HG03565 (cell line): ENCODE measurements around the gene ASIC1.

ENCODE experiments used
- ATAC-seq: cut with Tn5 transposase; IDR thresholded peaks from one replicate; pipeline ENCODE4 v1.9.1; 2021; ENCODE audit warnings: mild to moderate bottlenecking, moderate library complexity; ENCODE audit not compliant: unreplicated experiment

Gene ASIC1

DNA sequence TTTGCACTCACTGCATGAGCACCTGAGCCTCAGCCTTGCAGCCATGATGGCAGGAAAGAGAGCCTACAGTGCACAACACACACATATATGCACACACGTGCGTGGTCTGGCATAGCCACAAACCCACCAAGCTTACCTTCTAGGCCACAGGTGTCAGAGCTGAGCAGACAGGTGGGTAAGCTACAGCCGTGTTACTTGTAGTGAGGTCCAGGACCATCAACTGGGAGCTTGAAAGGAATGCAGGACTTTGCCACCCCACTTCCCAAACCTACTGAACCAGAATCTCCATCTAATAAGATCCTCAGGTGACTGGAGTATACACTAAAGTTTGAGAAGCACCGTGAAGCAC is 2.7 kb downstream of the ASIC1 start:
- no peak for ATAC-seq

DNA sequence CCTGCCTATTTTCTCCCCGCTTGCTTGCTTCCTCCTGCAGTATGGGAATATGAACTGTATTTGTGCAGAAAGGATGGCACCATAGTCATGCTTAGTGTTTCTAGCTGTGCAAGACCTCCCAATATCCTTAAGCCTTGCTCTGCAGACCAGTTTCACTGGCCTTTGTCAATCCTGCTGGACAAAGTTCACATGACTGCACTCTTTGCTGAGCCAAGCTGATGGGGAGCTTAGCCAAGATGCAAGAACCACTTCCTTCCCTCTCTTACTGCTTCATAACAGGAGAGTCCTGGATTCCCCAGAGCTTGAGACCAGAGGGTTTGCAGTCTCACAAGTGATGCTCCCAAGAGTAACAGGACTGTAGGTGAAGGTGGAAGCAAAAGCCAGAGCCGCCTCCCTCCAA is 3.8 kb downstream of the ASIC1 start:
- ATAC-seq: no peak

DNA sequence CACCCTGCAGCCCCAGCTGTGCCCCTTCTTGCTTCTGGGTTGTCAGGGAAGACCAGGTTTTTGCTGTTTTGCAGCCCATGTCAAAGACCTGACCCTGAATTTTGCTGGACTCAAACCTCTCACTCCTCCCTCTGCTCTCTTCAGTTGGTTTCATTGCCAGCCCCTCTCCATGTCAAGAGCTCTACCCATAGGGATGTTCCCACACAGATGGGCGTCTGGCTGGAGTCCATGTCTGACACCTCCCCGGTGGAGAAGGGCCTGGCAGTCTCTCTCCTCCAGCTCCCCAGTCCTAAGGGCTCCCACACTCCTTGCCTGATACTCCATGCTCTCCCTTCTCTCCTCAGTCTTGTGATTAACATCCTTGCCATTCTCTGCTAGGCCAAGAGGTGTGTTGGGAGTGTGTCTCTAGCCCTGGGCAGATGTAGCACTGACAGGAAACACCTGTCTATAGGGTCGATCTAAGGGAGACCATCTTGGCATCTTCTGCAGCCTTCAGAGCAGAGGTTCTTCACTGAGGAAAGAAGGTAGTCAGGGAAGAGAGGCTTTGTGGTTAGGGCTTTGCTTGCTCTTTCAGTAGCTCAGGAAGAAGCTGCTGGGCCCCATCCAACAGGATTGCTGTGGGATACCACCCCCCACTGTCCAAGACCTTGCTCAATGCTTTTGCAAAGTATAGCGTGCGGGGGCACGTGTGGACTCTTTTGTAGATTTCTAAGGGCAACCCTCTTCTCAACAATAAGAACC is 4.7 kb downstream of the ASIC1 start:
- ATAC-seq: no peak

DNA sequence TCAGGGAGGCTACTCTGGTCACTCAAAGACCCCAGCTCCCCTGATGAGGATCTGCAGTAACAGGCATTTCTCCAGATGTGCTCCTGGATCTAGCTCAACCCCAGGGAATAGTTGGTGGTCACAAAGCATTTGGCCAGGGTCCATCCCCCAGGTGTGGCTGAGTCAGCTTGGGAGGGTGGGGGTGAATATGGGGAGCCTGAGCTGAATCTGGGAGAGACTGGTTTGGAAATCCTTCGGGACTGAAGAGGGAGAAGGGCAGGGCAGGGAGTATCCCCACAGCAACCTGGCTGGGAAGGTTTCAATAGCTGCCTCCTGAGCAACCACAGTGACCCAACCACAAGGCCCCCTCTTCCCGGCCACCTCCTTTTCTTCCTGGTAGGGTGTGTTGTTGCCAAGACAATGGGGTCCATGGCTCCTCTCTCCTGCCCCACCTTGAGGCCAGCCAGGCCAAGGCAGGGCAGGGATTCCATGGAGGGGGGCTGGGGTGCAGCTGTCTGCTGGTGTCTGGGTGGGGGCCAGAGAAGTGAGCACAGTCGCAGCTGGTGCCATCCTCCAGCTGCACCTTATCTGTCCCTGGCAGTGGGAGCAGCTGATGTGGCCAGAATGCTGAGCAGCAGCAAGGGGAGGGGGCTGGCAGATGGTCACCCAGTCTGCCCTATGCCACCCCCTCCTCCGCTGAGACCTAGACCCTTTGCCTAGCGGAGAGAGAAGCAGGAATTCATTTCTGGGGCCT is 5.5 kb downstream of the ASIC1 start:
- ATAC-seq: no peak

DNA sequence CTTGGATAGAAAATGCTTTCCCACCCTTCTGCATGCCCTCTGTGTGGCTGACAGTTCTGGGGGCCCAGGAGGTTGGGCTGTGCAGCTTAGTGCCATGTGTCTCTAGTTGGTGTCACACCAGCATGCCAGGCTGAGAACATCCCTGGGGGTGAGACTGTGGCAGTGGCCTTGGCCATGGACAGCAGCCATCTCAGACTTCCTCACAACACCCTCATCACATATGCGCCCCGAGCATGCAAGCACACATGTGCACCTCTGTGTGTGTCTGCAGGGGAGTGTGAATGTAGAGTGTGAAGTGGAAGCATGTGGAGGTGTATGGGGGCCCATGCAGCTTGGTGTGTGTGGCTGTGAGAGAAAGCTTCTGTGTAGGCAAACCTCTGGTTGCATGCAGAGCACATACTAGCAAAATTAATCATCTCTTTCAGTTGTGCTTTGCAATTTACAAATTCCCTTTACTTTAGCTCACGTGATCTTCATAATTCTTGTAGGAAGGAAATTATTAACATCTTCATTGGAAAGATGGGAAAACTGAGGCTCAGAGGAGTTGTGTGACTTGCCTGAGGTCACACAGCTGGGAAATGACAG is 8.4 kb downstream of the ASIC1 start:
- ATAC-seq: no peak

DNA sequence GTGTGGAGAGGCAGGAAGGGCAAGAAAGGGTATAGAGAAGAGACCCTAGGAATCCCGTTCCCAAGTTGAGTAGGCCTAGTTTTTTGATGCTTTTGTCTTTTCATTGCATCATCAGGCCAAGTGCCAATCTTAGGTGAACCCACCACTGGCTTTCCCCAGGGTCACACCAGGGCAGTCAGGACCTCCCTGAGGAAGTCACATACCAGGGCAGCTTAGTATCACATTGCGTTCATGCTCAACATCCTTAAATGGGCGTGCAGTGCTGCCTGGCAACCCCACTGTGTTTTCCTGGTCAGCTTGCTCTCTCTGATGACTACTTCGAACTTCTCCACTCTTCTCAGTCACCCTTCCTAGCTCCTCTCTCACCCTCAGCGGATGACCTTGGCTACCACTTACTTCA is 9.0 kb downstream of the ASIC1 start:
- no peak for ATAC-seq

DNA sequence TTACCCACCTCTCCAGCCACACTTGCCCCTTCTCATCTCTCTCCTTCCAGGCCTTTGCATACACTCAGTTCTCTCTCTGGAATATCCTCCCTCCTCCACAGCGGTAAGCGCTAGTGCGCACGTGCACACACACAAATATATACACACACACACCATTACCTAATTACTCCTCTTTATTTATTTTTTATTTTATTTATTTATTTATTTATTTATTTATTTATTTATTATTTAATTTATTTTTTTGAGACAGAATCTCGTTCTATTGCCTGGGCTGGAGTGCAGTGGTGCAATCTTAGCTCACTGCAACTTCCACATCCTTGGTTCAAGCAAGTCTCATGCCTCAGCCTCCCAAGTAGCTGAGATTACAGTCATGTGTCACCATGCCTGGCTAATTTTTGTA is 11.7 kb downstream of the ASIC1 start:
- no peak for ATAC-seq

DNA sequence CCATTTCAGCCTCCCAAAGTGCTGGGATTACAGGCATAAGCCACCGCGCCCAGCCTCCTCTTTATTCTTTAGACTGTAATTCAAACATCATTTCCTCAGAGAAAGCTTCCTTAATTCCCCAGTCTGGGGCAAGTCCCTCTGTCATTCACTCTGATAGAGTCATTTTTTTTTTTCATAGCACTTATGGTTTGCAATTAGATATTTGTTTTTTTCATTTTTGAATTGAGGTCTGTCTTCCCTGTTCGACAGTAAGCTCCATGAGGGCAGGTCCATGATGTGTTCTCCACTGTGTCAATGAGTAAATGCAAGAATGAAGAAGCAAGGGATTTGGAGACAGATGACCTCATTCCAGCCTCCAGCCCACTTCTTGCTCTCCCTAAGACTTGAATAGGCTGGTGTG is 12.1 kb downstream of the ASIC1 start:
- ATAC-seq: no peak

DNA sequence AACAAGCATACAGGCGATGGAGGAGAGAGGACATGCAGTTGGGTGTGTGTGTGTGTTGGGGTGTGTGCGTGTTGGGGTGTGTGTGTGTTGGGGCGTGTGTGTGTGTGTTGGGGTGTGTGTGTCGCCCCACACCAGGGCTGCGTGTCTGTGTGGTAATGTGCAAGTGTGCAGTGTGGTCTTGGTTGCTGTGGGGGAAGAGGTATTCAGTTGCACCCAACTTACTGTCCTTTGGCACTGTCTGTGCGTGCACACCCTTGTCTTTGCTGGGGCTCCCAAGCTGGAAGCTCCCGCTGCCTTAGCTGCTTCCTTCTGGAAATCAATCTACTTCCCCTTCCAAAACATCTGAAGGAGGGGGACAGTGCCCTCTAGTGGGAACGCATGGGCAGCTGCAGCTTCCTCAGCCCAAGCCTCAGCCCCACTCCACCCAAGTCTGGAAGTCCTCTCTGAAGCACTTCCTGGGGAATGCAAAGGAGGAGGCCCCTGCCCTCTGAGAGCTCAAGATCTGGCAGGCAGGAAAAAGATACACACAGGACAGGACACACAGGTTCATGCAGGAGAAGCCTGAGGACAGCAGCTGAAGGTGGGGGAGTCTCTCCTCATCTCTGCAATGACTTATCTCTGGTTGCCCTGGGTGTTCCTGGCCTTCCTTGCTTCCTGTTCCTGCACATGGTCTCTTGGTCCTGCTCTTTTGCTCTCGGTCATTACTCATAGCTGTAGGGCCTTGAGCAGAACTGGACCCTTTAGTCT is 13.1 kb downstream of the ASIC1 start:
- ATAC-seq: no peak

DNA sequence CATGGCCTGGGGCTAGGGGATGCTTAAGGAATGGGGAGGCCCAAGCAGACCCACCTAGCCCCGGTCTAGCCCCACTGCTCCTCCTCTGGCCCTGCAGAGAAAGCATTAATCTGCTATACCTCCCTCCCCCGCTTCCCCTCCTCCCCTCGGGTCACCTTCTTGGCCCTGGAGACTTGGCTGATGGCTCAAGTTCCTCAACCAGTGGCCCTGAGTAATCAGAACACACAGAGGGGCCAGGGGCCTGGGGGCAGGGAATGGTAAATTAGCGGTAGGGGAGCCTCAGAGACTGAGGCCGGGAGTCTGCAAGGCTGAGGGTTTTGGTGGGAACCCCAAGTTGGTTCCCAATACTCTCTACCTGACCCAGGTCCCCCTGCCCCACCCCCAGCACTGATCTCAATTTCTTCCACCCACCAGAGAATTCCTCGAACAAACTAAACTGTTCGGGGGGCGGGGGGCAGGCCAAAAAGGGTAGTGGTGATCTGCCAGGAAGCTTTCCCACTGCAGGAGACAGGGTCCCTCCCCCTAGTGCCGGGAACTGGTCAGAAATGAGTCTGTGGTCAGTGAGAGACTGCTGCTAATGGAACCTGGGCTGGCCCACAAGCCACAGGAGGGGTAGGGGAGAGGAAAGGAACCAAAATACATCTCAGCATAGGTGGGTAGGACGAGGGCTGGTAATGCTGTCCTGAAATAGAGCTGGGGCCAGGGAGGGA is 15.0 kb downstream of the ASIC1 start:
- ATAC-seq: no peak

DNA sequence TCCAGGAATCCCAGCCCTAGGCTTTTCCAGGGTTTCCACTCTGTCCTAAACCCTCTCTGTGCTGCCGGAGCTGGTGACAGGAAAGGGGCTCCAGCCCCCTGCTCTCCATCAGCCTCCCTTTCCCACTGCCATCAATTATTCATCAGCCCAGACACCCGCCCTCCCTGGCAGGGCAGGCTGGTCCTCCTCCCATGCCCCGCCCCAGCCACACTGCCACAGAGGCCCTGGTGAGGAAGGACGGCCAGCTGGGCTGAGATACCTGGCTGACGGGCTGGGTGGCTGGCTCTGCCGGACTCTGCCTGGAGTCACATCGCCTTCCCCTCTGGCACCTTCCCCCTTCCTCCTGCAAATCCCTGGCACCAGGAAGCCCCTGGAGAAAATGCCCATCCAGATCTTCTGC is 15.8 kb downstream of the ASIC1 start:
- no peak for ATAC-seq

DNA sequence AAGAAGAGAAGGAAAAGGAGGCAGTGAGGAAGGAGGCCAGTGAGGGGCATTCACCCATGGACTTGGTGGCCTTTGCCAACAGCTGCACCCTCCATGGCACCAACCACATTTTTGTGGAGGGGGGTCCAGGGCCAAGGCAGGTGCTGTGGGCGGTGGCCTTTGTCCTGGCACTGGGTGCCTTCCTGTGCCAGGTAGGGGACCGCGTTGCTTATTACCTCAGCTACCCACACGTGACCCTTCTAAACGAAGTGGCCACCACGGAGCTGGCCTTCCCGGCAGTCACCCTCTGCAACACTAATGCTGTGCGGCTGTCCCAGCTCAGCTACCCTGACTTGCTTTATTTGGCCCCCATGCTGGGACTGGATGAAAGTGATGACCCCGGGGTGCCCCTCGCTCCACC is 16.3 kb downstream of the ASIC1 start:
- ATAC-seq: no peak

DNA sequence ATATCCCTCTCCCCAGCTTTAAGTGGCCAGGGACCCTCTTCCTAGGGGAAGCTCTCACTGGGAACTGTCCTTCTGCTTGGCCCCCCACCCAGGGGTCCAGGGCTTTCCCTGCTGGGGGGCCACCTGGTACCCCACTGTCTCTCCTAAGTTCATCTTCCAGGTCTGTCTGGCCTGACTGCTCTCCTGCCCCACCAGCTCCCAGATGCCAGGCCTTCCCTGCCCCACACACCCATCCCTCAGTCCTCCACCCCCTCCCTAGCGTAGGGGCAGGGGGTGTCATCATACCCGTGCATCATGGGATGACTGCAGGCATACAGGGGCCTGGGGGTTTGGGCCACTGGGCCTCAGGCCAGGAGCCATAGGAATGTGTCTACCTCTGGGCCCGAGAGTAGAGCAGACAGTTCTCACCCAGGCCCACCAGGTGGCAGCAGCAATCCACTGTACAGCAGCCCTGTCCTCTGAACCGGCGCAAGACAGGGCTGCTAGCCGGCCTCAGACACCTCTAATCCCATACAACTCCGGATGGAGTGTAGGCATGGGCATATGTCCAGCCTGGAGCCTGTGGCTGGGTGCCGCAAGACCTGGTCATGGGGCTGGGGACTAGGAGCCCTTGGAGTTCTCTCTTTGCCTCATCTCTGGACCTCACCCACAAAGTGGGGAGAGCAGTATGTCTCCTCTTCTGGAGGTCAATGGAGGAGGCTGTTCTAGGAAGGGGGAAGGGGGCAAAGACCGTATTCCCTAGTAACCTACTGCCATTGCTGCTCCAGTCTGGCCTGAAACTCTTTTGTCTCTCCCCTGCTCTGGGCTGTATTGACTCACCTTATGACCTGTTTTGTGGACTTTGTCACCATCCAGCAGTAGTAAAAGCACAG is 17.8 kb downstream of the ASIC1 start:
- no peak for ATAC-seq

DNA sequence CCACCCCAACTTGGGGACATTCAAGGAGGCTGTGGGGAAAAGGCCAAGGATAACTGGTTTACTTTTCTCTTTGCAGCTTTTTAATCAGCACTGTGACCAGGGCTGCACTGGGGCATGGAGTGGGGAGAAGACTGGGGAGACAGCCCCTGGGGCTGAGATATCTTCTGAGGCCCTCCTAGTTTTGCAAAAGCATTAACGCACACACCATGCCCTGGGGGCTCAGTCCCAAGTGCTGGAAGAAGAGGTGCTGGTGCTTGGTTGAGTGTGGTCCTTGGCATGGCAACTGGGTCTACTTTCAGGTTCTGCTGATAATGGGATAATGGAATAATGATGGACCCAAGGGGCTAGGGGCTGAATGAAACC is 18.4 kb downstream of the ASIC1 start:
- no peak for ATAC-seq

DNA sequence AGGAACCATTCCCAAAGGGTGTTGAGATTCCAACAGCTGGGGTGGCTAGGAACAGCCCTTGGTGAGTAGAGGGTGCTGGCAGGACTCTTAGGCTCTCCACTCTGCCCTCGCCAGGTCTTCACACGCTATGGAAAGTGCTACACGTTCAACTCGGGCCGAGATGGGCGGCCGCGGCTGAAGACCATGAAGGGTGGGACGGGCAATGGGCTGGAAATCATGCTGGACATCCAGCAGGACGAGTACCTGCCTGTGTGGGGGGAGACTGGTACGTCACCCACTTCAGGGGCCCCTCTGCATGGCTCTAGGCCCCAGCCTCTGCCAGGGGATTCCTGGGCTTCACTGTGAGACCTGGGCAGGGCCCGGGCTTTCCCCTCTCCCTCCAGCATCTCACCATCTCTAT is 19.7 kb downstream of the ASIC1 start:
- no peak for ATAC-seq

DNA sequence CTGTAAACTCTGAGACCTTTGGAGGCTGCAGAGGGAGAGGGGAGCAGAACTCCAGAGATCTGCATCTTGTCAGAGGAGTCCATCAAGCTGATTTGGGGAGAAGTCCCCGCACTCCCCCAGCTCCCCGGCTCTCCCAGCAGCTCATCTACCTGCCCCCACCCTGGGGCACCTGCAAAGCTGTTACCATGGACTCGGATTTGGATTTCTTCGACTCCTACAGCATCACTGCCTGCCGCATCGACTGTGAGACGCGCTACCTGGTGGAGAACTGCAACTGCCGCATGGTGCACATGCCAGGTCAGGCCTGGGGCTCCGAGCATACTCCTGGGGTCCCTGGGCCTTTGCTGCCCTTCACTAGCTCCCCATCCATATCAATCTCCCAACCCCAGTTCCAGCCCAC is 20.9 kb downstream of the ASIC1 start:
- no peak for ATAC-seq

DNA sequence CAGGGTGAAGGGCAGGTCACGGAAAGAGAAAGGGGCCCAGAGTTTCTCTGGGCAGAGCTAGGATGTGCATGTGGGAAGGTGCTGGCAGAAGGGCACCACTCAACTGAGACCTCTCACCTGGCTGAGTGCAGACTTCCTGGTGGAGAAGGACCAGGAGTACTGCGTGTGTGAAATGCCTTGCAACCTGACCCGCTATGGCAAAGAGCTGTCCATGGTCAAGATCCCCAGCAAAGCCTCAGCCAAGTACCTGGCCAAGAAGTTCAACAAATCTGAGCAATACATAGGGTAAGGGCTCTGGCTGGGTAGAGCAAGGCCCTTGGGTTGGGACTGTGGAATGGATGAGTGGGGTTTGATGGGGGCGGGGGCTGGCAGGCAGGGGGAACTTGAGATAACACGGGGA is 22.4 kb downstream of the ASIC1 start:
- ATAC-seq: no peak

DNA sequence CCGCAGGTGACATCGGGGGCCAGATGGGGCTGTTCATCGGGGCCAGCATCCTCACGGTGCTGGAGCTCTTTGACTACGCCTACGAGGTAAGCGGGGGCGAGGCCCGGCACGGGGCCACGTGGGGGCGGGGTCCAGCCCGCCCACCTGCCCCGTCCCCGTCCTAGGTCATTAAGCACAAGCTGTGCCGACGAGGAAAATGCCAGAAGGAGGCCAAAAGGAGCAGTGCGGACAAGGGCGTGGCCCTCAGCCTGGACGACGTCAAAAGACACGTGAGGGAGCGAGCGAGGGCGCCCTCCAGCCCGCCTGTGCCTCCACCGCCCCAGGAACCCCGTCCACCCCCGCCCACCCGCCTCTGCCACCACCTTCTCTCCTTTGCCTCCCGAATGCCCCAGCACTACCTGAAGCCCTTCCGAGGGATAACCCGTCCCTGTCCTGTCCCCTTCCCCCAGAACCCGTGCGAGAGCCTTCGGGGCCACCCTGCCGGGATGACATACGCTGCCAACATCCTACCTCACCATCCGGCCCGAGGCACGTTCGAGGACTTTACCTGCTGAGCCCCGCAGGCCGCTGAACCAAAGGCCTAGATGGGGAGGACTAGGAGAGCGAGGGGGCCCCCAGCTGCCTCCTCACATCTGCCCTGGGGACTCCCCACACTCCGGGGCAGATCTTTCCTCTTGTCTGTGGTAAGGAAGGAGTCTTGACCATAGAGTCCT is 23.9 kb downstream of the ASIC1 start:
- ATAC-seq: no peak

DNA sequence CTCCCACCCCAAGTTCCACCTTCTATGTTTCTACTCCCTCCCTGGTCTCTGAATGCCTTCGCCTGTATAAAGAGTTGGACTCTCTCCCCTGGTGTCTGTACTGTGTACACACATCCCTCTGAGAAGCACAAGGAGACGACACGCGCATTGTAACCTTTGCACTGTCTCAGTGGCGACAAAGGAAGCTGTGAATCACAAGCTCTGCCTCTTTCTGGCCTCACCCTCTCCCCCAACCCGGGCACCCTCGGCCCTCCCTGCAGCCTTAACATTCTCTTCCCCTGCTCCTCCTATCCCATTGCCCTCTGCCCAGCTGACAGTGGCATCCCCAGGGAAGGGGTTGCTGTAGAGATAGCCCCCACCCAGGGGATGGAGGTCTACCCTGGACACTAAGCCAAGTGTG is 25.2 kb downstream of the ASIC1 start:
- no peak for ATAC-seq

DNA sequence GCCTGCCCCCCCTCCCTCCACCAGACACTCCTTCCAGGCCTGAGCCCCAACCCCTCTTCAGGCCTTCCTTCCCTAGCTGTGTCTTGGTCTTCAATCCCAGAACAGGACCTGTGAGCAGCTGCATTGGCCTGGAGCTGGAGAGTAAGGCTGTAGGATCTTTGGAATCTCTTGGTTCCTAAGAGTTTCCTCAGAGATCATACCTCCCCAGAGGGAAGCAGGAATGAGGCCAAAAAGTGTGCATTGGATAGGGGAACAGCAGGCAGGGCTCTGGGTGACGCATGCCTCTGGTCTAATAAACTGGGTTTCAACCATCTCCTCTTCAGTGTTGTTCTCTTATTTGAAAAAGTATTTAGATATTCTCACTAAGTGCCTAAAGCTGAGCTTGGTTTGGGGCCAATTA is 25.9 kb downstream of the ASIC1 start:
- ATAC-seq: no peak
